Body of pancreas (tissue), 4 donors: ENCODE data around the gene PPP2R3B. TPM values are rescaled to one million over a fixed set of nuclear protein-coding genes. Genes with fewer than 3 reads are reported as not detected.

ENCODE experiments used
- ATAC-seq: fragments of 150-250 bp; one replicate; pipeline ENCODE4 v1.9.1; 2016
- DNase-seq, 4 donors: peaks; one replicate each; pipeline ENCODE4 v3.0.0-alpha.2; 2019
- H3K27ac ChIP-seq, 4 donors: fragments of 200-600 bp; sonication (generic); 1 replicate in 3 of 4; 2 replicates in 1 of 4; pipeline versions ENCODE4 v1.5.1 to v1.6.1; 2016 to 2019; ENCODE audit warnings: mild to moderate bottlenecking in 1 of 4, mixed read lengths in 1 of 4, moderate library complexity in 1 of 4
- H3K27me3 ChIP-seq, 2 donors: fragments of 200-600 bp; sonication (generic); one replicate each; pipeline ENCODE4 v1.6.0; 2016; ENCODE audit warnings: mild to moderate bottlenecking in 1 of 2
- H3K36me3 ChIP-seq, 2 donors: fragments of 200-600 bp; sonication (generic); replicated peaks in 1 of 2; 2 replicates each; pipeline ENCODE4 v1.5.1; 2016; ENCODE audit warnings: low read depth in 2 of 2; ENCODE audit not compliant: insufficient read depth in 1 of 2
- H3K4me1 ChIP-seq: fragments of 200-600 bp; sonication (generic); one replicate; pipeline ENCODE4 v1.6.0; 2016
- H3K4me3 ChIP-seq, 2 donors: fragments of 200-600 bp; sonication (generic); 1 replicate in 1 of 2; 2 replicates in 1 of 2; pipeline ENCODE4 v1.5.1; 2016 to 2019
- H3K9me3 ChIP-seq, 3 donors: fragments of 200-600 bp; sonication (generic); 1 replicate in 2 of 3; 2 replicates in 1 of 3; pipeline ENCODE4 v1.5.1; 2016
- CTCF ChIP-seq, 7 experiments: fragments of 450-650 bp in 4 of 7; fragments of 200-600 bp in 3 of 7; sonication (generic) in 3 of 7; IDR thresholded peaks; one replicate each; pipeline ENCODE4 v1.5.1; 2016 to 2019; ENCODE audit warnings: antibody characterized with exemption in 7 of 7
- POLR2A ChIP-seq, 3 donors: fragments of 450-650 bp; IDR thresholded peaks; one replicate each; pipeline ENCODE4 v1.6.1; 2016; ENCODE audit warnings: antibody characterized with exemption in 3 of 3, mild to moderate bottlenecking in 2 of 3
- WGBS, 2 donors: methylation state at CpG; one replicate each; pipeline ENCODE4 v1.1.5; 2017; 5-methylcytosine and 5-hydroxymethylcytosine counted together
- intact Hi-C: fragments of 100-400 bp; cut with DNase I; formaldehyde crosslinking; loops from one replicate; pipeline ENCODE4 v1.15.1; 2023
- total RNA-seq, 2 donors: library from RNA; depleted of rRNA; stranded (reverse); fragments of >200 nt; gene quantifications; one replicate each; pipeline ENCODE4 v1.1.0, GENCODE V29; 2016

The PPP2R3B gene
- total RNA-seq, 2 donors from 2014 or later, result 5.6 to 11.4 TPM

DNA sequence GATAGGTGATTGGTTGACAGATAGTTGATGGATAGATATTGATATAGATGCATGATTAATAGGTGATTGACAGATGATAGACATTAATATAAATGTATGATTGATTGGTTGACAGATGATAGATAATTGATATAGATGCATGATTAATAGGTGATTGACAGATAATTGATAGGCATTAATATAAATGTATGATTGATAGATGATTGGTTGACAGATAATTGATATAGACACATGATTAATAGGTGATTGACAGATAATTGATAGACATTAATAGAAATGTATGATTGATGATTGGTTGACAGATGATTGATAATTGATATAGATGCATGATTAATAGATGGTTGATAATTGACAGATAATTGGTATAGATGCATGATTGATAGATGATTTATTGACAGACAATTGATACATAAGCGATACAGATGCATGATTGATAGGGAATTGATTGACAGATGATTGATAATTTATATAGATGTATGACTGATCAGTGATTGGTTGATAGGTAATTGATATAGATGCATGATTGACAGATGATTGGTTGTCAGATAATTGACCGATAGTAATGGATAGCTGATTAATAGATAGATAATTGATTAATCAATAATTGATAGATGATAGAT, 44.9 kb upstream of the PPP2R3B start:
- Histone ChIP-seq H3K4me3 (no peak overlapping the region), H3K9me3 (no peaks in the 10 kb centered on the region), H3K27me3 (no peaks in the 10 kb centered on the region), H3K4me1 (no peaks in the 10 kb centered on the region), H3K36me3 (no peaks in the 10 kb centered on the region), H3K27ac (no peak overlapping the region)
- TF ChIP-seq POLR2A (IDR thresholded peaks at IDR 0.05), result no peak
- no peak for TF ChIP-seq CTCF (IDR thresholded peaks at IDR 0.05)
- no peak for DNase-seq
- intact Hi-C loops, result no loop called here
- 63 to 87% methylated on average over 2 of the region's 2 CpGs for WGBS, 2 donors
- ATAC-seq, result no peak

DNA sequence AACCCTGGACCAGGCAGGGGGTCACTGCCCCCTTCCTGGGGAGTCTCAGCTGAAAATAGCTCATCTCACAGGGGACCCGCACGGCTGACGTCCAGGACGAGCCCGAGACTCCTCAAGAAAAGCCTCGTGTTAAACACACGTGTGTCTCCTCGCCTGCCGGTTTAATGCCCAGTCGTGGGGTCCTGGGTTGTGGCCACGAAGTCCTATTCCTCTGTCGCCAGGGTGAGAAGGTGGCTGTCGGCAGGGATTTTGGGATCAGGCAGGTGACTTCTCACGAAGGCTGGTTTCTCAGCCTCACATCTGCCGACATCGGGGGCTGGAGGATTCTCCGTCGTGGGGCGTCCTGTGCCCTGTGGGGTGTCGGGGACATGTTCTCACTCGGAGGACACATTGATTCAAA, 44.3 kb upstream of the PPP2R3B start:
- WGBS, 2 donors, result 80 to 86% methylated on average over 6 to 21 of the region's 21 CpGs
- no peaks in the 10 kb centered on the region for H3K36me3 ChIP-seq
- no peak overlapping the region for H3K4me3 ChIP-seq
- no peak for ATAC-seq
- H3K9me3 ChIP-seq, result no peaks in the 10 kb centered on the region
- no peaks in the 10 kb centered on the region for H3K4me1 ChIP-seq
- no peak overlapping the region for H3K27ac ChIP-seq
- intact Hi-C loops, result no loop called here
- TF ChIP-seq CTCF (IDR thresholded peaks at IDR 0.05) (no peak), POLR2A (IDR thresholded peaks at IDR 0.05) (no peak)
- DNase-seq, result no peak
- H3K27me3 ChIP-seq, result no peaks in the 10 kb centered on the region

- intact Hi-C loops, result no loop called here
- Histone ChIP-seq H3K4me1 (no peaks in the 10 kb centered on the region), H3K4me3 (no peak overlapping the region), H3K9me3 (no peaks in the 10 kb centered on the region), H3K27ac (no peak overlapping the region), H3K36me3 (no peaks in the 10 kb centered on the region), H3K27me3 (no peaks in the 10 kb centered on the region)
- no peak for ATAC-seq
- DNase-seq, result no peak
- 66 to 82% methylated on average over 7 to 24 of the region's 24 CpGs for WGBS, 2 donors
- no peak for TF ChIP-seq POLR2A (IDR thresholded peaks at IDR 0.05)
- TF ChIP-seq CTCF (IDR thresholded peaks at IDR 0.05), result no peak
Observed at GRCh38 chrX:429266-429825, 42.6 kb upstream of the PPP2R3B start.

DNA sequence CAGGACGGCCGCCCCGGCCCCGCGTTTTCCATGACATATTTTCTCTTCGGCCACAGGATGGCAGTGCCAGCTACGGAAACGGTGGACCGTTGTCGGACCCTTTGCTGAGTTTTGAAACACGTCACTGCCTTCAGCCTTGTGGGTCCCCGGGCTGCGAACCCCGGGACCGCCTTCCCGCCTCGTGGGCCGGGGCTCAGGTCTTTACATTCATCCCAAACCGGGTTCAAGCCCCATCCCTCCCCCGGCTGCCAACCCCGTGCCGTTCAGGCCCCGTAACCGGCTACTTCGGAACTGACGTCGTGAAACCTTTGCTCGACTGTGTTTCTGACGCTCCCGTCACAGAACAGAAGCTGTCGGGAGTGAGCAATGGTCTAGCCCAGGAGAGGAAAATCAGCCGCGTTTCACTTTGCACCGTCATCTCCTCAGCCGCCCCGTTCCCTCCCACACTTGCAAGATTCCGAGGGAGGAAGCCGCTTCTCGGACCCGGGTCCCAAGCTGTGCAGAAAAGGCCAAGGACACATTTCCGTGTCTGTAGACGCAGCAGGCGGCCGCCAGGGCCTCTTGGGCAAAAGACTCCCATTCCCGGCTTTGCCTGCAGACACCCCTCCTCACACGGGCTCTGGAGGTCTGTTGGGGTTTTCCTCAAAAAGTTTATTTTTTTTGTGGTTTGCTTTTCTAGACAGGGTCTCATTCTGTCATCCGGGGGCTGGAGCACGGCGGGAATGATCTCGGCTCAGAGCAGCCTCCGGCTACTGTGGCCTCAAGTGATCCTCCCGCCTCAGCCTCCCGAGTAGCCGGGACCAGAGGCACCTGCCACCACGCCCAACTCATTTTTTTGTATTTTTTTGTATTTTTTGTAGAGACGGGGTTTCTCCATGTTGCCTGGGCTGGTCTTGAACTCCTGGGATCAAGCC, 41.4 kb upstream of the PPP2R3B start:
- H3K9me3 ChIP-seq, result no peaks in the 10 kb centered on the region
- no peaks in the 10 kb centered on the region for H3K36me3 ChIP-seq
- DNase-seq (no peak), ATAC-seq (no peak)
- intact Hi-C loops, result no loop called here
- H3K4me1 ChIP-seq, result no peaks in the 10 kb centered on the region
- no peaks in the 10 kb centered on the region for H3K27me3 ChIP-seq
- H3K27ac ChIP-seq, result no peak overlapping the region
- no peak for TF ChIP-seq CTCF (IDR thresholded peaks at IDR 0.05)
- TF ChIP-seq POLR2A (IDR thresholded peaks at IDR 0.05), result no peak
- 15 to 39% methylated on average over 21 to 56 of the region's 56 CpGs for WGBS, 2 donors
- H3K4me3 ChIP-seq, result no peak overlapping the region
